HL-60 (cell line): ENCODE measurements around the gene GDF11.

Experiments
- CTCF ChIP-seq: IDR thresholded peaks from one replicate; pipeline ENCODE4 v1.5.1; 2011; ENCODE audit warnings: low read length, control low read depth, inconsistent platforms; ENCODE audit not compliant: insufficient read depth
- GABPA ChIP-seq: IDR thresholded peaks from 2 replicates; pipeline ENCODE4 v1.6.1; 2012; ENCODE audit warnings: low read depth
- REST ChIP-seq: IDR thresholded peaks from 2 replicates; pipeline ENCODE4 v1.6.1; 2012; ENCODE audit warnings: low read depth; ENCODE audit not compliant: insufficient replicate concordance
- SPI1 ChIP-seq: IDR thresholded peaks from 2 replicates; pipeline ENCODE4 v1.6.1; 2012; ENCODE audit warnings: low read depth, mild to moderate bottlenecking, borderline replicate concordance

- TF ChIP-seq CTCF (no peak), GABPA (no peak), REST (no peak), SPI1 (no peak)
Measured at GRCh38 chr12:55745361-55746173, 2.6 kb downstream of the GDF11 start.
